Islet of Langerhans (tissue), 1 donor: ENCODE data around the gene MAGI1.

Source experiments
- FAIRE-seq: peaks from one replicate; lab custom pipeline; 2011; peaks lifted over from hg19 to GRCh38; lab: Jason Lieb, UNC

Gene MAGI1

DNA sequence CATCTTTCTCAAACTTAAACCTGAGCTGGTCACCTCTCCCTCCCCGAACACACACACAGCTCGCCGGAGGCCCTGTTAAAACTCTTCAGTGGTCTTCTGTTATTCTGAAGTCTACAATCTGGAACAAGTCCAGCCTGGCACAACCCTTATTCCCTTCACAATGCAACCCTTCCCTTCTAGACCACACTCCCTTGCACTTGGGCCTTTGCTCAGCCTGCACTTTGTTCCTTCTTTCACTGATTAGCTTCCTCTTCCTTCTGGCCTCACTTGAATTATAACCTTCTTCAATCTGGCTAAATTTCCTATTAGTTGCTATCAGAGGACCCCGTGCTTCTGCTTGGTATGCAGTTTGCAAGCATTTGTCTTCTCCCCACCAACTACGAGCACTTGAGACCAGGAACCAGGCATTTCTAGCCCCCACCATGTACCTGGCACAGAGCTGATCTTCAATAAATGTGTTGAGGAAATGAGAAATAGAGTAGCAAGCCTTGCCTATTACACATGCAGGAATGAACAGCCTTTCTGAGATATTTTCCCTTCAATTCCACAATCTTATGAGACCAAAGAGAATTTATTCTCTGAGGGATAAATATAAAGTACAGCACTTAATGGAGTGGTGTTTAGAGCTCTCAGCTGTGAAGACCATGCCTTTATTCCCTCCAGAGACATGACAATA, 687.8 kb downstream of the MAGI1 start:
- FAIRE-seq = no peak

DNA sequence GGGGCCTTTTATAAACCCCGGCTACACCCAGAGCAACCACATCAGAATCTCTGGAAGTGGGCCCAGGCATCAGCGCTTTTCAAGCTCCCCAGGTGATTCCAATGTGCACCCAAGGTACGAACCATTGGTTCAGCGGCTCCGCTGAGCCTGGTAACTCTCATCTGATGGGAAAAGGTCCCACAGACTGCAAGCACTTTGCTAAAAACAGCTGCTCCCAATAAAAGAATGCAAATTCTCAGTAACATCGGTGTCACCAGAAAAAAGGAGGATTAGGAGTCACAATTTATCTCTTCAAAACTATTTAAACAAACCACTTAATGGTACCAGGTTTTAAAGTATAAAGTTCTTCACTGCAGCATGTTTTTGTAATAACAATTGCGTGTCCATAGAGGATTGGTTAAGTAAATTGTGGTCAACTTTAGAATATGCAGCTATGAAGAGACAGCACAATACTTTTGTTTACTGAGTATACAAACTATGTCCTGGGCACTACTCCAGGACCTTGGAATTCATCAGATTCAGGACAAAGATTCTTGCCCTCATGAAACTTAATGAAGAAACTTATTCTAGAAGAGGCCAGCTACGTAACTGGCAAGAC, 690.2 kb downstream of the MAGI1 start:
- FAIRE-seq = no peak

DNA sequence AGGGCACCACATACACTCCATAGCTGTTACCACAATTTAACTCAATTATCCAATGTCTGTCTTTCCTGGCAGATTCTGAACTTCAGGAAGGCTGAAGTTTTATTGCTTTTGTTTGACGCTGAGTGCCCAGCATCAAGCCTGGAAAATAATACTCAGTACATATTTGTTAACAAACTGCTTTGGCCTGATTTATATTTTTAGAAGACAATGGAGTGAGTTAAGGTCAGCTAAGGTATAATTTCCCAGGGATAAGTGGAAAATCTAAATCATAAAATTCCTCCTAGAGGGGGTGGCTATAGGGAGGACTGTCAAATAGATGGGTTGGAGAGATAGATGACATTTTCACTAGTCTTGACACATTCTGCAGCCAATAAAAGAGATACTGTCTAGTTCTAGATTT, 691.6 kb downstream of the MAGI1 start:
- FAIRE-seq = no peak

DNA sequence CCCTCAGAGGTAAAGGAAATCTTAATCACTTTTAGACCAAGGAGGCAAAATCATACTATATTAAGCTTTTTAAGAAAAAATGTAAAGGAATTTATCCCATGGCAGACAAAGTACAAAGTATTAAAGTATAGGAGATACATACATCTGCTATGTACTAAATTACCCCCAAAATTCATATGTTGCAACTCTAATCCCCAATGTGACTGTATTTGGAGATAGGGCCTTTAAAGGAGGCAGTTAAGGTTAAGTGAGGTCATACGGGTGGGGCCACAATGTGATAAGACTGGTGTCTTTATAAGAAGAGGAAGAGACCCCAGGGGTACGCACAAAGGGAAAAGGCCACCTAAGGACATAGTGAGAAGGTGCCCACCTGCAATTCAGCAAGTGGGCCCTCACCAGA, 693.9 kb downstream of the MAGI1 start:
- no peak for FAIRE-seq

DNA sequence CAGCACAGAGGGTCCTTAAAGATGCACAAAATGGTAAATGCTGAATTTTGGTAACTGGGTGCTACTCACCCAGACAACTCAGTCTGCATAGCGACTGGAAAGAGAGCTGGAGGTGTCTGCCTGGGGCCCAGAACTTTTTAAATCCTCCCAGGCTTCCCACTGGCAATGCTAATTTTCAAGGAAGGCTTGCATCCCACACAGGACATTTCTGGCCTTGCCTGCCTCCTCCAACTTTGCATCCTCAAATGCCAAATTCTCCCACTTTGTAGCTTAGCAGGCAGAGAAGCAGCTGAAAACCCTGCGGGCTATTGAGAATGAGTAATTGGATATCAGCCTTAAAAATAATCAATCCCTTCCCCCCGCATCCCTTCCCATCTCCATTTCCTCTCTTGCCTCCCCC, 694.3 kb downstream of the MAGI1 start:
- no peak for FAIRE-seq

DNA sequence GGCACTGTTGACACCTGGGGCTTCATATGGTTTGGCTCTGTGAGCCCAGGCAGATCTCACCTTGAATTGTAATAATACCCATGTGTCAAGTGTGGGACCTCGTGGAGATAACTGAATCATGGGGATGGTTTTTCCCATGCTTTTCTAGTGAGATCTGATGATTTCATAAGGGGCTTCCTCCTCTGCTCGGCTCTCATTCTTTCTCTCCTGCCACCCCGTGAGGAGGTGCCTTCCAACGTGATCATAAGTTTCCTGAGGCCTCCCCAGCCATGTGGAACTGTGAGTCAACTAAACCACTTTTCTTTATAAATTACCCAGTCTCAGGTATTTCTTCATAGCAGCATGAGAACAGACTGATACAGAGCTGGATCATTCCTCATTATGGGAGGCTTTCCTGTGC, 695.0 kb downstream of the MAGI1 start:
- no peak for FAIRE-seq

DNA sequence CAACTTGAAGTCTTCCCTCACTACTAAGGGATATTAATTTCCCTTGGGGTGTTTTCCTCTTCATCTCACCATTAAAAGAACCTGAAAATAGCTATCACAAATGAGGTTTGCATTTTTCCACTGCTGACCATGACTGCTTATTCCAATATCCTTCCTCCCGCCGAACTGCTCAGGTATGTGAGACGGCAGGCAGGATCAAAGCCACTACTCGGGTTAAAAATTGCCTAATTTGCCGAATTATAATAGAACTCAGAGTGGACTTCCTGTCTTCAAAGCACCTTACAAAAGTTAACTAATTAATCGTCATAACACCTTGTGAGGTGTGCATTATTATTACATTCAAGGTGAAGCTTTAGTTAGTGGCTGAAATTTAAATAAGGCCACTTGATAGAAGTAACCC, 695.7 kb downstream of the MAGI1 start:
- no peak for FAIRE-seq

DNA sequence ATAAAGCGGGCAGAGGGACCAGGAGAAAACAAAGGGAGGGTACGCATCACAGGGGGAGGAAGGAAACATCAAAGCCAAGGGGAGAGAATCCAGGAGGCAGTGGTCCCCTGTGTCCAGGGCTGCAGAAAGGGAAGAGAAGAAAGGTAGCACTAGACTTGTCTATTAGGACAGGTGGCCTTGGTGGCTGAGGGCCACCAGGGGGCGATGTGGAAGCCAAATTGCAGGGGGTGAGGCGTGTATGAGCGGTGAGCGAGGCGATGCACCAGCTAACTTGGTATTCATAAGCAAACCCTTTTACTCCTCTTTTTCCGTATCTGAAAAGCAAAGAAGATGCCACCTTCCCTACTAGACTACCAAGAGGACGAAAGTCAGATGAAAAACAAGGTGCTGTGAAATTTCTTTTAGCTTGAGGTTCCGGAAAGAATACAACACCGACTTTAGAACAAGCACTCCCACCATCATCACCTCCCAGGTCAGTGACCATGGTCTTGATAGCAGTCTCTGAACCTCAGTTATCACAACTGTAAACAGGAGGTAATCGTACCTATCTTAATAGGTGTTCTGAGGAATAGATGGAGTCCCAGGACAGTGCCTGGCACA, 696.5 kb downstream of the MAGI1 start:
- no peak for FAIRE-seq

DNA sequence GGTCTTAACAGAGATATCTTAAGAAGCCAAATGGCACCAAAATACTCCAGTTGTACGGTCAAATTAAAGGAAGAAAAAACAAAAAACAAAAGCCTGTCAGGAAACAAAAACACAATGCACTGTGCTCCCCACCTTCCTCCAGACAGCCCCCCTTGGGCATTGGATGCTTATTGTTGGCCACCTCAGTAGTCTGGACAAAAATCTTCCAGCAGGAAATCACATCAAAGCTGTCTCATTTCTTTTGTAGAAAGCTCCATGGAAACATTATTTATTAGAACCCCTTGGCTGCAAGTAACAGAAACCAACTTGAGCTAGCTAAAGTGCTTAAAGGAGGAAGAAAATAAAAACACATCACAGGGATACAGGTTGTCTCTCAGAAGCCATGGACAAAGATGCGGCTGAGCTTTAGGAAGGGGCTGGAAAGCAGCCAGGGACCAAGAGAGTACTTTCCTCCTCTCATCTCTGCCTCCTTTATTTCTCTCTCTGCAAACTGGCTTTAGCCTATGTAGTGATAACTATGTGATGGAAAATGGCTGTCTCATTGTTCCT, 699.5 kb downstream of the MAGI1 start:
- FAIRE-seq = no peak

DNA sequence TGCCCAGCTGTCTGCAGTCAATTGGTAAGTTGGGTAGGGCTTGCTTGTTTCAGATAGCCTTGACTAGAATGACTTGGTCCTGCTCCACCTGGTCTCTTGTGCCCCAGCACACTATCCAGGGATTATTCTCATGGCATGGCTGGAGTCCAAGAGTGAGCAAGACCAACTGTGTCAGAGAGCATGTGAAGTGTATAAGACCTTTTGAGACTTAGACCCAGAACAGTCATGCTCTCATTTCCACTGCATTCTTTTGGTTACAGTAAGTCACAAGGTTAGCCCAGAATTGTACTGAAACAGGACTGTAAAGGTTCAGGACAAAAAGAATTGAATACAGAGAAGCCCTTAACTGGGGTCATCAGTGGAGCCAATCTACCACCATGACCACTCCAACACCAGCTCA, 700.1 kb downstream of the MAGI1 start:
- no peak for FAIRE-seq

DNA sequence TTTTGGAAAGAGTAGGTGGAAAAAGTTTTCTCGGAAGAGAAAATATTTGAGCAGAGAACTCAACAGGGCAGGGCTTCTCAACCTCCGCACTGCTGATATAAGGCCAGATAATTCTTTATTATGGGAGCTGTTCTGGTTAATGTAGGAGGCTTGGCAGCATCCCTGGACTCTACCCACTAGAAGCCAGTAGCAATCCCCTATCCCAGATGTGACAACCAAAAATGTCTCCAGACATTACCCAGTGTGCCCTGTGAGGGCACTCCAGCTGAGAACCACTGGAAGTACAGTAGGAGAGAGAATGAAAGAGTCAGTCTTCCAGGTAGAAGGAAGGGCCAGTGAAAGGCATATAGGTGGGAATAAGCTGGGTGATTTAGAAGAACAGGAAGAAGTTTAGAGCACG, 703.1 kb downstream of the MAGI1 start:
- no peak for FAIRE-seq

DNA sequence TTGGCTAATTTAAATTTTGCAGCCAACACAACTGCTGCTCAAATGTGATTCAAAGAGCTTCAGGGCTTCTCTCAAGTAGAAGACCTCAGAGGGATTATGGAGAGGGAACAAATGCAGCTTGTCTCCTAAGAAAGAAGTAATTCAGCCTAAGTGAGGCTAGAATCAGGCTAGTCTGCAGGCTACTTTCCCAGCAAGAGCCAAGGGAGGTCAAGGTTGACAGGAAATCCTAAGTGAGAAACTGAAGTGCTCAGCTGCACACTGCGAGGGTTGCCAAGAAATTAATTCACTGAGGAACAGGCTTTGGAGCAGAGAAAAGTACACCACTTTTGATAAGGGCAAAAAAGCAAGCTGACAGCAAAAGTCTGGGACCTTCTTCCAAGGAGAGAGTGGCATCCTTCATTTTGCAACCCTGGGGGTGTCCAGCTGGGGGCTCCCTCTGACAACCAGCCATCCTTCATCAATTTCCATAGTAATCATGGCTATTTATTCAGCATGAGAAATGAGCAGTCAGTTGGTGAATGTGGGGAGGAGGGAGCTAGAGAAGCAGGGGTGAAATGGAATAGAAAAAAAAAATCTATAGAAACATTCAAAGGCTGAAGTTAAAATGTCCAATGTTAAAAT, 704.6 kb downstream of the MAGI1 start:
- FAIRE-seq = no peak

DNA sequence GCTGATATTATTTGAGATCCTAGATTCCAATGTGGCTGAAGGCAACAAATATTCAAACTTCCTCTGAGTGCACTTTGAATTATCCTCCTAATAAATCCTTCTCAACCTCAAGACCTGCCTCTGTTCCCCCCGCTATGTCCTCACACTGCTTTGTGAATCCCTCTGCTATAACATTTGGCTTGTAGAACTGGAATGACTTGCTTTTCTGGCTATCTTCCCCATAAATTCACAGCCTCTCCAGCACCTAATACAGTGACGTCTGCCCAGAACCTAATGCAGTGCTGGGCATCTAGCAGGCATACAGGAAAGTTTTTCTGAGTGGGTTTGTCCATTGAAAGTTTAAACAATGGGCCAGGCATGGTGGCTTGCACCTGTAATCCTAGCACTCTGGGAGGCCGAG, 707.0 kb downstream of the MAGI1 start:
- FAIRE-seq = no peak

DNA sequence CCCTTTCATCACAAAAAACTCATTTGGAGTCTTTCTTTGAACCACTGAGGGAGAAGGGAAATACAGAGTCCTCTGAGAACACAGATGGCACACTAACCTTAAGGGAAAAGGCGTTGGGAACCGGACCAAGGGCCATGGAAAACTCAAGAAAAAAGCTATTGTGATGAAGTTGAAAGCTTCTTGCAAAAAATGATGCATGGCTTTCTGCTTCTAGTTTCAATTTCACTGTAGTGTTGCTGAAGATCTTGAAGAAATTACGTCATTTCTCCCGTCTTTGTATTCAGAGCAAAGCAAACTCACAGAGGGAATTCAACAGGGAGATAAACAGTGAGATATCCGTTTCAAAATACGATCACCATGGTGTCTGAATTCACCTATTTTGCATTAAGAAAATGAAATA, 708.6 kb downstream of the MAGI1 start:
- no peak for FAIRE-seq

DNA sequence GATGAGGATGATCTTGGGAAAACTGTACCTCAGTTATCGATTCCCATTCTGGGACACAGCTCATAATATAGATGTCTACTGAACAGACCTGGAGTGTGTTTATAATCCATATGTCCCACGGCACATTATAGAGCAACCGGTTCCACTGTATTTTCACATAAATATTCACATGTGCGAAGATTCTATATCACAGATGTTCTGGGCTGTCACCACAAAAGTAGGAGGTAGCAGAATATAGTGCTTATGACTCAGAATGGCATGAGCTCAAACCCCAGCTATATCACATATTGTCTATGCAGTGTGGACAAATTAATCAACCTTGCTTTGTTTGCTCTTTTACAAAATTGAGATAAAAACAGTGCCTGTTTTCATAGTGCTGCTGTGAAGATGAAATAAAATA, 710.6 kb downstream of the MAGI1 start:
- no peak for FAIRE-seq

DNA sequence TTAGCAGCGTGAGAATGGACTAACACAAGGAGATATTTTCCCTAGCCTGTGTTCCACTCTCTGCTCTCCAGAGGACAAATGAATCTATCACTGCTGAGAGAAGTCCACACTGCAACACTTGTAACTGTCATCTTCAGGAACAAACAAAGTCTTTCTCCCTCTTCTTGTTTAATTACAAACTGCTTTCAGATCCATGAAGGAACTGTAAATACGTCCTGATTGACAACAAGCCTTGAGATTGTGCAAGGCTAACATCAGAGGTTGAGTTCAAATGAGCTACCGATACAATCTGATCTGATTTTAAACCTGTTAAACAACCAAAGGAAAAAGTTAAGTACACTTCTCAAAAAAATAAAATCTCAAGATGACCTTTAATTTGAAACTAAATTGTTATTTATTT, 712.1 kb downstream of the MAGI1 start:
- no peak for FAIRE-seq

DNA sequence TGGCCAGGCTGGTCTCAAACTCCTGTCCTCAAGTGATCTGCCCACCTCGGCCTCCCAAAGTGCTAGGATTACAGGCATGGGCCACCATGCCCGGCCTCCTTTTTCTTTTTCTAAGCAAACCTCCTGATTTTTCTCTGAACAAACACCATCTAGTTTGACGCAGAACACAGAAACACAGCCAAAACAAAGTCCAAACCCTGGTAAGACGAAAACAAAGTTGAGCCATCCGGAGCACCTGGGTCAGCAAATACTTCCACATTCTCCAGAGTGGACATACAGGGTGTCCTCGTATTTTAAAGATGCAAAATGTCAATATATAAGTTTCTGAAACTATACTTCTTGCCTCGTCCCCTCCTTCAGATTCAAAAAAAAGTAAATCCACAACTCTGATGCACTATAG, 715.8 kb downstream of the MAGI1 start:
- FAIRE-seq = no peak

DNA sequence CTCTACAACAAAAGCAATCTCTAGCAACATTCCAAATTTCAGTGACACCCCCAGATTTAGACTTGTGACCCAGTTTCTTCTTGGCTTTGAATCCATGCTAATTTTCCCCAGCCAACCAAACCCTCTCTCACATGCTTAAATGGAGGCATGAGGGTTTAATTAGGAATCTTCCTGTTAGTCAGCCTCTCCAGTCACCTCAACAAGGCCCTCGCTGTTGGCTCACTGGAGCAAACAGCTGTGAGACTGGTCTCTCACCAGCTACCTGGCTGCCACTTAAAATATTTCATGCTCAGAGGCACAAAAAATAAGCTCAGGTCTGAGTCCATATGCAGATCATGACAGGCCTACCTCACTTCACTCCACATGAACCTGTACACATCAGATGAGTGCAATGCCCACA, 720.5 kb downstream of the MAGI1 start:
- FAIRE-seq = no peak

DNA sequence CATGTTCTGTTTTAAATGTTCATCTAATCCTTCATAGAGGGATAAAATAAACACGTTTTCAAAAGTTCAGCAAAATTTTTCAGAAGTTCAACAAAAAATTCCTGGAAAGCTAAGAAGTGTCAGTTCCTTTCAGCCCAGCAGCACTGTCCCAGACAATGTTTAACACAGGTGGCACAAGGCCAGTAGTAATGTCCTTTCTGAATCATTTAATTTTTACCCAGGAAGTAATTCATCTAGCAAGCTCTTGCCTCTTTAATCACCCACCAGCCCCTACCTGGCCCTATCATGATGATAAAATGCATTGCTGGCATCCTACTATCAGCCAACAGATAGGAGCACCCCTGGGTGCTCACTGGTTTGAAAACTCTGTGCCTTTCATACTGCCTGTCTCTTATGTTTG, 723.8 kb downstream of the MAGI1 start:
- no peak for FAIRE-seq

DNA sequence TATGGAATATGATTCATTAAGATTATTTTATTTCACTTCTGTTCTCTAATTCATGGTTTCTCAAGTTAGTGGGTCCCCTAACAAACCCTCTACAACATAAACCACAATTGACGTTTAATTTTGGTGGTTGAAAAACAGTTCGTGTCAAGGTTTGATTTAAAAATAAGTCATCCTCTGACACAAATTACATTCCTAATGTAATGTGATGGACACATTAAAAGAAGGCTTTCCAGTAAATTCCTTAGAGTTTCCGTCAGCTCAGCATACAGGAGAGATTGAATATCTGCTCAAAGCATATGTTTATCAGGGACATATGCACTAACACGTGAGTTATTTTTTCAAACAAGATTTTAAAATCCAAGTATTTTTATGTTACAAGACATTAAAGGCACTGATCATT, 724.4 kb downstream of the MAGI1 start:
- FAIRE-seq = no peak

DNA sequence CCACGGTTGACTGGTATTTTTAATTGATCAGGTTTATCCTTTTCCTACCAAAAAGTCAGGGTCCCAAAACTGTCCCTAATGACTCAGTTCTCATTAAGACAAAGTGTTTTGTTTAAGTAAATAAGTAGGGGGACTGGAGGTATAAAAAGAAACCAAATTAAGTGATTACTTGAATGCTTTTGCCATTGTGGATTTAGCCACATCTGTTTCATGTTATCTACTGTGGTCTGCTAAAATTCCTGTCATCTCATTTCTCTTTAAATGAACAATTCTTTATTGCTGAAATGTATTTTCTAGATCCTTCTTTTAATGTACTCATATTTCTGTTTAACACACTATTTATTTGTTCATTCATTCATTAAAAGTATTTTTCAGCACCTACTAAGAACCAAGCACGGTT, 725.1 kb downstream of the MAGI1 start:
- FAIRE-seq = no peak

DNA sequence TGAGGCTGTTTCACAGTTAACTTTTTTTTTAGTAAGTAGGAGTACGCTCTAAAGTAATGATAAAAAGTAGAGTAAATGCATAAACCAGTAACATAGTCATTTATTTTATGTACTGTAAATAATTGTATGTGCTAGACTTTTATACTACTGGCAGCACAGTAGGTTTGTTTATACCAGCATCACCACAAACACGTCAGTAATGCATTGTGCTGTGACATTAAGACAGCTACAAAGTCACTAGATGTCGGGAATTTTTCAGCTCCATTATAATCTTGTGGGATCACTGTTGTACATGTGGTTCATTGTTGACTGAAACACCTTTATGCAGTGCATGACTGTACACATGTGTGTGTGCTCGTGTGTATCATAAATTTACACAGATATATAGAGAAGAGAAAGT, 732.9 kb downstream of the MAGI1 start:
- no peak for FAIRE-seq
